ENCODE measurements around the gene HACL1.
"Not testable (repeated sequence)": the region's sequence is repeated elsewhere in the genome, so short reads cannot be mapped to it uniquely, and the experiment has no call there.

Gene HACL1

GRCh38 chr3:15629860-15630597, 28.7 kb upstream of the HACL1 start:
- DNase-seq, result peak; percentile 54 to 69

DNA sequence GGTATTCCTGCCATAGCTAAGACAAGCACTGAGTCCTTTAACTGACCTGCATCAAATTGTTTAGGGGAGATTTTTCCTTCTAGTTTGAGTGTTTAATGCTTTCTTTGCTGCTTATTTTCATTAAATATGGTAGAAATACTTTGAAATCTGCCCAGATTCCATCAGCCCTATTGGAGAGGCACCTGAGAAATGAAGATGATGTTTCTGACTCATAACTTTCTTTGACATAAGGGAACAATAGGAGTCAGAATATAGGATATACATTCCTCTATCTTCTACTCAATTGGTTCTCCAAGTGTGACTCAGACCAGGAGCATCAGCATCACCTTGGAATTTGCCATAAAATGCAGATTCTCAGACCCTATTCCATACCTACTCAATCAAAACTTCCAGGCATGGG, 27.6 kb upstream of the HACL1 start:
- DNase-seq, result no peak

GRCh38 chr3:15623535-15624440, 22.4 kb upstream of the HACL1 start:
- peak in 1 of 2 donors; percentile 15 for DNase-seq

DNA sequence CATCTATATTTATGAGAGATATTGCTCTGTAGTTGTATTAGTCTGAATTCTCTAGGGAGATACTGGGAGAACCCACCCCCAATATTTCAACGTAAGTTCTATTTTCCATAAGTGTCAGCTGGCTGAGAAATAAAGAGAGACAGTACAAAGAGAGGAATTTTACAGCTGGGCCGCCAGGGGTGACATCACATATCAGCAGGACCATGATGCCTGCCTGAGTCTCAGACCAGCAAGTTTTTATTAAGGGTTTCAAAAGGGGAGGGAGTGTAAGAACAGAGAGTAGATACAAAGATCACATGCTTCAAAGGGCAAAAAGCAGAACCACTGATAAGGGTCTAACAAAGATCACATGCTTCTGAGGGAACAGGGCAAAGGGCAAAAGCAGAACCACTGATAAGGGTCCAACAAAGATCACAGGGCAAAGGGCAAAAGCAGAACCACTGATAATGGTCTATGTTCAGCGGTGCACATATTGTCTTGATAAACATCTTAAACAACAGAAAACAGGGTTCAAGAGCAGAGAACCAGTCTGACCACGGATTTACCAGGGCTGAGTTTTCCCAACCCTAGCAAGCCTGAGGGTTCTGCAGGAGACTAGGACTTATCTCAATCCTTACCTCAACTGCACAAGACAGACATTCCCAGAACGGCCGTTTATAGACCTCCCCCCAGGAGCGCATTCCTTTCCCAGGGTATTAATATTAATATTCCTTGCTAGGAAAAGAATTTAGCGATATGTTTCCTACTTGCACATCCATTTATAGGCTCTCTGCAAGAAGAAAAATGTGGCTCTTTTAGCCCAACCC, 18.5 kb upstream of the HACL1 start:
- DNase-seq, result not testable (repeated sequence)

GRCh38 chr3:15616053-15616452, 14.7 kb upstream of the HACL1 start:
- no peak for DNase-seq

GRCh38 chr3:15614958-15615357, 13.6 kb upstream of the HACL1 start:
- no peak for DNase-seq

DNA sequence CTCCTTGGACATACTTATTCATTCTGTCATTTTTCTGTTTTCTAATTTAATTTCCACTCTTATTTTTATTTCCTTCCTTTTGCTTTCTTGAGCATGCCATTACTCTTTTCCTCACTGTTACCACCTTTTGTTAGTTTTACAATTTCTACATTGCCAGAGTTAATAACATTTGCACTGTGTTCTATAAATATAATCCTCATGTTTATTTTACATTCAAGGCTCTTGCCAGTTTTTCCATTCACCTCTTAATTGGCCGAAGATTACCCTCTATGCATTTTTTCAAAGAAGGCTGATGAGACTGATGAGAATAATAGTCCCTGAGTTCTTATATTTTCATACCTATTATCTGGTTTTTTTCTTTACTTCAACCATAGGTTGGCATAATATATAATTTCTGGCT, 10.6 kb upstream of the HACL1 start:
- no peak for DNase-seq

- no peak for DNase-seq
Measured at GRCh38 chr3:15611018-15611417, 9.6 kb upstream of the HACL1 start.

DNA sequence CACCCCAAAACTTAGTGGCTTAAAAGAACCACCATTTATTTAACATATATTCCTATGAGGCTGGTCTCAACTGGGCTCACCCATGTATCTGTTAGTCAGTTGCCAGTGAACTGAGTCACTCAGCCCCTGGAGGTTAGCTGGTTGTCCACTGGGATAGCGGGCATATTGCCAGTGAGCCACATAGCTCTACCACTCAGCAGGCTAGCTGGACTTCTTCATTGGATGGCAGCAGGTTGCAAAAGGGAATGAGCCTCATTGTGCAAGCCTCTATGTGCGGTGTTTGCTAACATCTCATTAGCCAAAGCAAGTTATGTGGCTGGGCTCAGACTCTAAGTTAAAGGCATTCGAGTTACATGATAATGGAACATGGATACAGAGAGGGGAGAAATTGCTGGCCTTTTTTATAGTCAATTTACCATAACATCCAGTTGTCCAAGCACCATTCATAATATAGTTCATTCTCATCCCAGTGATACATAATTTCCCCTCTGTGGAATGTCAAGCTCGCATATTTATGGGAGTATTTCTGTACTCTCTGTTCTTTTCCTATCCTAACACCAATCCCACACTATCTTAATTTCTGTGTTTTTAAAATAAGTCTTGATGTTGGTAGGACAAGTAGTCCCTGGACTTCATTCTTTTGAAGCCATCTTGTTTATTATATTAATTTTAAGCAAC, 8.9 kb upstream of the HACL1 start:
- DNase-seq, result no peak

DNA sequence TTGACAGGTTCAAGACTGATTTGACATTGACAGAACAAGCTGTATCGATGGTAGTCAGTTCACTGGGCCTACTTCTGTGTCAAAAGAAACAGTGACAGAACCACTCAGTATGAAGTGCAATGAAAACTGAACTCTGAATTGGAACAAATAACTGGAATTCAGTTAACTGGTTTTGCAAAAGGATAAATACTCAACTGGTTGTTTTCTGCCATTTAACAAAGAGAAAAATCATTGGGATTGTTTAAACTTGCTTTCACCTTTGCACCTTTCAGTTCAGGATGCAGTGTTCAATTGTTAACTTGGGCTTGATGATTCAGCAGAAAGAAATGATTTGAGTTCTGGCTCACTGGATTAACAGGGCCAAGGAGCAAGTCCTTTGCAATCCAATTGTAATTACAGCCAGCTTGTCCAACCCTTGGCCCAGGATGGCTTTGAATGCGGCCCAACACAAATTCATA, 5.1 kb upstream of the HACL1 start:
- no peak for DNase-seq

DNA sequence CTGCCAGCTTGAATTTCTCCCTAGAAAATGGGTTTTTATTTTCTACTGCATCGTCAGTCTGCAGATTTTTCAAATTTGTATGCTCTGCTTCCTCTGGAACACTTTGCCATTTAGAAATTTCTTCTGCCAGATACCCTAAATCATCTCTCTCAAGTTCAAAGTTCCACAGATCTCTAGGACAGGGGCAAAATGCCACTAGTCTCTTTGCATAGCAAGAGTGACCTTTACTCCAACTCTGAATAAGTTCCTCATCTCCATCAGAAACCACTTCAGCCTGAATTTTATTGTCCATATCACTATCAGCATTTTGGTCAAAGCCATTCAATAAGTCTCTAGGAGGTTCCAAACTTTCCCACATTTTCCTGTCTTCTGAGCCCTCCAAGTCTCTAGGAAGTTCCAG, 3.2 kb upstream of the HACL1 start:
- not testable (repeated sequence) for DNase-seq

- not testable (repeated sequence) for DNase-seq
Measured at GRCh38 chr3:15602816-15603215, 1.4 kb upstream of the HACL1 start.

DNA sequence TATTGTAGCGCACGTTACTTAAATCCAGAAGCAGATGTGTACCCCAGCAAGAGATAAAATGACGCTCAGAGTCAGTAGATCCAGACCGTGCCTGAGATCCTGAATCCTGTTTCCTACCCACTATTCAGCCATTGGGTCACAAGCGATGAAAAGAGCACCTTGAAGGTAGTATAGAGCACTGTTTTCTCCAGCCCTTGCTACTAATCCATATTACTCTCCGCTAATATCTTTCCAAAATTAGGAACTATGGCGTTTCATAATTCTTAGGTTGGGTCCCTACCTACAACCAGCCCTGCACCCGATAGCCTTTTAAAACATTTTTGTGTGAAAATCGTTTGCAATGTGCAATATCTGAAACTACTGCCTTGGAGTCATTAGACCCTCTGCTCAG, 772 bp upstream of the HACL1 start:
- no peak for DNase-seq

DNA sequence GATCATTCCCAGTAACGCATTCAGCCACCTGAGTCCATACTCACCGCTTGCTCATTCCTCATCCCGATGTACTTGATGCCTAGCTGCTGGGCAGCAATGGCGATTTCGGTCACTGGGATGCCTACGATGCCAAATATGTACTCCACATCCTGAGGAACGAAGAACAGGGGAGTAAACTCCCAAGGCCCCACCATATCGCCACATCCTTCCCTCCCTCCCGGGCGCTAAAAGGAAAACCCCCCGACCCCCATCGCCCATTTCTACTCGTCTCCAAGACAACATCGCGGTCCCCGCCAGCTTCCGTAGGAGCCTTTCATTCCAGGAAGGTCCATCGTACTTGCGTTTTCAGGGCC, 347 bp downstream of the HACL1 start:
- DNase-seq, result peak in 1 of 2 donors; percentile 7

DNA sequence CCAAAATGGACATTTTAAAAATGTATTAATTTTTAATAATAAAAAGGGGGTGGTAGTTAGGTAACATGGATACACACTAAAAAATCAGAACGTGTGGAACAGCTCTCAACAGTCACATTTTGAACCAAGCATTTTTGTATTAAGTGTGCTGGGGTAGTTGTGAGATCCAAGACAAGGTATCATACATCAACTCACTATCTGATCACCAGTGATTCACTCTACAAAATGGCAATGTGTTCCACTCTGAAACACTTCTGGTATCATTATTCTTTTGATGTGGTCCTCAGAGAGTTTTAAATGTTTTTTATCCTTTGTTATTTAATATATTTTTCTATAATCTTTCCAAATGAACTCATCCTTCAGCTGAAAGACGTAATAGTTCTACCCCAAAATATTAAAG, 5.4 kb downstream of the HACL1 start:
- no peak for DNase-seq

DNA sequence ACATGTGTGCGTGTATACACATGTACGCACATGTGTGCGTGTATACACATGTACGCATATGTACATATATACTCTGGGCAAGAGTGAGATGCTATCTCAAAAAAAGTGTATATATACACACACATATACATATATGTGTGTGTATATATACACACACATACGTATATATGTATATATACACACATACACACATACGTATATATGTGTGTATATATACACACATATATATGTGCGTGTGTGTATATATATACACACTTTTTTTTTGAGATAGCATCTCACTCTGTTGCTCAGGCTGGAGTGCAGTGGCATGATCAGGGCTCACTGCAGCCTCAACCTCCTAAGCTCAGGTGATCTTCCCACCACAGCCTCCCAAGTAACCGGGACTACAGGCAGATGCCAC, 8.4 kb downstream of the HACL1 start:
- DNase-seq, result no peak

- DNase-seq, result no peak
Measured at GRCh38 chr3:15591928-15592327, 9.4 kb downstream of the HACL1 start.

- DNase-seq, result no peak
Measured at GRCh38 chr3:15591242-15591641, 10.1 kb downstream of the HACL1 start.

- DNase-seq, result no peak
Measured at GRCh38 chr3:15585111-15585845, 16.1 kb downstream of the HACL1 start.

DNA sequence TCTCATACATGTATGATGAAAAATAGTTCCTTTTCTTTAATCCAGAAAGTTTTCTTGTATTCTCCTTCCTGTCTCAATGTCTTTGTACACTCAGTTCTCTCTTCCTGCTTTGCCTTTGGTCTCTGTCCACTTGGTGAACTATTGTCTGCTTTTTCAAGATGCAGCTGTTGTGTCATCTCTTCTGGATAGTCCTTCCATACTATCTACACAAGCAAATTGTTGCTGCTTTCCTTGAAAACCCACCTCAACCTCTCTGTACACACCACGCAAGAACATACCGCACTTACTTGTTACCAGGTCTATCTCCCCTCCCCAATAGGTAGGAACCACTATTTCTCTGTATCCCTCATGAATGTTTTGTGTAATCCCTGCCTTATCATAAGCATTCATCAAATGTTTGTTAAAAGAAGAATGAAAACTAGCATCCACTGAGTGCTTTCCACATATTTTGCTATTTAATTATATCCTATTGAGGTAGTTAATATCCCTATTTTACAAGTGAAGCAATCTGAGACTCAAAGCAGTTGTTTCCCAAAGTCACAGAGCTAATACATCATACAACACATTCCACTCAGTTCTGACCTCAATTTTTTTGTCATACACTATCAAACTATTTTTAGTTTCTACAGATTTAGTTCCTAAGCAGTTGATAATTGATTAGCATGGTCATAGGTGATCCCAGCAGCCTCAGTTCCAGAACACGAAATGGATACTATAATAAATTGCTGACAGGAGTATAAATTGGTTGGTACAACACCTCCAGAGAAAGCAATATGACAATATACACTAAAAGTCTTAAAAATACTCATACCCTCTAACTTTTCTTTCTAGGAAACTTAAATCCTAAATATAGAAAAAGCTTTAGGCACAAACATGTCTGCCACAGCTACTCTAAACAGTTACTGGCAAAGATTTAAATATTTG, 19.6 kb downstream of the HACL1 start:
- no peak for DNase-seq

- DNase-seq, result no peak
Measured at GRCh38 chr3:15579051-15579450, 22.3 kb downstream of the HACL1 start.
